DND-41 (cell line): ENCODE results near the gene TSHZ2.

Experiments
- CTCF ChIP-seq: IDR thresholded peaks from 2 replicates; pipeline ENCODE4 v1.5.1; 2012; ENCODE audit warnings: borderline replicate concordance, low read length, moderate library complexity, mild to moderate bottlenecking; ENCODE audit not compliant: poor library complexity, severe bottlenecking; ENCODE audit errors: extremely low read depth
- EZH2 ChIP-seq: IDR thresholded peaks from 3 replicates; pipeline ENCODE4 v1.6.1; 2012; ENCODE audit warnings: borderline replicate concordance, low read depth, mild to moderate bottlenecking, moderate library complexity, low read length, inconsistent platforms; ENCODE audit not compliant: severe bottlenecking

- TF ChIP-seq CTCF (no peak), EZH2 (no peak)
Measured at GRCh38 chr20:53428996-53429395, 456.8 kb downstream of the TSHZ2 start.
